ENCODE data around the gene DBI.
A peak's percentile ranks its signal among the peaks of the same experiment; 100 is the strongest.
"Not testable (repeated sequence)": the region's sequence is repeated elsewhere in the genome, so short reads cannot be mapped to it uniquely, and the experiment has no call there.

The DBI gene

DNA sequence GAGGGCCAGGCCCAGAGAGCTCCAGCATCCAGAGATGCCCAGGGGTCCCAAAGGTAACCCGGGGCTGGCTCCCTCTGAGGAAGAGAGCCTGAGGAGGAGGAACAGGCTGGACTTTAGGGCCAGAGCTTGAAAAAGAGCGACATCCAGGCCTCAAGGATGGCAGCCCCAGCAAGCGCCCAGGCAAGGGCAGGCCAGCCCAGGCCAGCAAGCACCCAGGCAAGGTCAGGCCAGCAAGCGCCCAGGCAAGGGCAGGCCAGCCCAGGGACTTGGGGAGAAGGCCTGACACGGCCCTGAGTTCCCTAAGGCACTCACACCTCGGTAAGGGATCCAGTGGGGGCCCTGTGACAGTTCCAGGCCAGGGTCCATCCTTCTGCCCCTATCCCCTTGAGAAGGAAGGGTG, 30.4 kb downstream of the DBI start:
- Mint-ChIP-seq H3K9me3 (no peaks in the 10 kb centered on the region), H3K4me3 (no peak overlapping the region), H3K4me1 (no peaks in the 10 kb centered on the region), H3K27ac (no peak overlapping the region), H3K27me3 (ENCODE audit: low read depth) (peaks cover 13% of the 10 kb centered on the region), H3K36me3 (ENCODE audit: low read depth) (no peaks in the 10 kb centered on the region)
- TF ChIP-seq, protein P1, sequence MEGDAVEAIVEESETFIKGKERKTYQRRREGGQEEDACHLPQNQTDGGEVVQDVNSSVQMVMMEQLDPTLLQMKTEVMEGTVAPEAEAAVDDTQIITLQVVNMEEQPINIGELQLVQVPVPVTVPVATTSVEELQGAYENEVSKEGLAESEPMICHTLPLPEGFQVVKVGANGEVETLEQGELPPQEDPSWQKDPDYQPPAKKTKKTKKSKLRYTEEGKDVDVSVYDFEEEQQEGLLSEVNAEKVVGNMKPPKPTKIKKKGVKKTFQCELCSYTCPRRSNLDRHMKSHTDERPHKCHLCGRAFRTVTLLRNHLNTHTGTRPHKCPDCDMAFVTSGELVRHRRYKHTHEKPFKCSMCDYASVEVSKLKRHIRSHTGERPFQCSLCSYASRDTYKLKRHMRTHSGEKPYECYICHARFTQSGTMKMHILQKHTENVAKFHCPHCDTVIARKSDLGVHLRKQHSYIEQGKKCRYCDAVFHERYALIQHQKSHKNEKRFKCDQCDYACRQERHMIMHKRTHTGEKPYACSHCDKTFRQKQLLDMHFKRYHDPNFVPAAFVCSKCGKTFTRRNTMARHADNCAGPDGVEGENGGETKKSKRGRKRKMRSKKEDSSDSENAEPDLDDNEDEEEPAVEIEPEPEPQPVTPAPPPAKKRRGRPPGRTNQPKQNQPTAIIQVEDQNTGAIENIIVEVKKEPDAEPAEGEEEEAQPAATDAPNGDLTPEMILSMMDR (IDR thresholded peaks at IDR 0.05; ENCODE audit: unreplicated experiment in 3 of 3), result no peak

DNA sequence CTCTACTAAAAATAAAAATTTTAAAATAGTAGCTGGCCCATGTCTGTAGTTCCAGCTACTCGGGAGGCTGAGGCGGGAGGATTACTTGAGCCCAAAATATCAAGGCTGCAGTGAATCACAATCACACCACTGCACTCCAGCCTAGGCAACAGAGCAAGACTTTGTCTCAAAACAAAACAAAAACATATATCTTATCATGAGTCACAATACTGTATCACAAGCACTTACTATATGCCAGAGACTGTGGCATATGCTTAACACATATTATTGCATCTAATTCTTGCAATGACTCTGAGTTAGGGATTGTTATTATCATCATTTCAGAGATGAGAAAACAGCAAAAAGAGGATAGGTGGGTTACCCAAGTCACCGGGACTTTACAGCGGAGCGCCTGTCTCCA, 35.3 kb downstream of the DBI start:
- TF ChIP-seq, protein P1 (IDR thresholded peaks at IDR 0.05; ENCODE audit: unreplicated experiment in 3 of 3), result no peak
- no peak overlapping the region for H3K27ac Mint-ChIP-seq

DNA sequence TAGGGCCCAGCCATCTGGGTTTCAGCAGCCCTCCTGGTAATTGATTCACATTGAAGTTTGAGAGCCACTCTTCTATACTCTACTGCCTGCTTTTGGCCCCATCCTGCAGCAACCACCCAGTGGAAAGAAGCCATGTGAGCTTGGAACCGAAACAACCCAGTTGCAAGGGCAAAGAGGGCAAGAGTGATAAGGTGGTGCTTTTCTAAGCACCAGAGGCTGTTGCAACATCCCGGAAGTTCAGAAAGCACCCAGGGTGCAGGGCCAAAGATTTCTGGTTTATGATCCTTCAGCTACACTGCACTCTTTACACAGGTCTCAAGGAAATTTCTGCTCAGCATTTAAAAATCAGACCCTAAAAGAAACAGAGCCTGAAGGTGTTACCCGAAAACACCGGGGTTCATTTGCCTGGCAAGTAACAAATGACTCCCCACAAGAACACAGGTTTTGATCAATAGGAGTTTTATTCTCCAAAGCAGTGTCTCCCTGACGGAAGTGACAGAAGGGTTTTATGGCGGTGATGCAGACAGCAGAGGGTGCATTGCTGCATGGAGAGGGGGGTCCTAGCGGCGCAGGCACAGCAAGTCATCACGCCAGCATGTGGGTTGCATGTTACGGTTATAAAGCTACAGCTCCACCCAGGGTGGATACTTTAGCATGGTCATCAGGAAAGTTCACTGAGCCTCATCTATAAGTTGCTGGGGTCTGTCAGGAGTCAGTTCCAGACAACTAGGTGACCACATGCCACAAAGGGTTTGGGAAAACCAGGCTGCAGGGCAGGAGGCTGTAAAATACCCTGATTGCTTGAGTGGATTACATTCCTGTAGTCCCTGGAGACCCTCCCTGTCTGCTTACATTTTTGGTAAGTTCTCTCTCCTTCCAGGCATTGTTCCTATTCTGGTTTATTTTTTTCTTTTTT, 36.1 kb downstream of the DBI start:
- H3K9me3 Mint-ChIP-seq, result no peaks in the 10 kb centered on the region
- H3K27ac Mint-ChIP-seq, result no peak overlapping the region
- TF ChIP-seq, protein P1 (IDR thresholded peaks at IDR 0.05; ENCODE audit: unreplicated experiment in 3 of 3), result no peak
- H3K4me3 Mint-ChIP-seq, result no peak overlapping the region
- peaks cover 15% of the 10 kb centered on the region for H3K27me3 Mint-ChIP-seq (ENCODE audit: low read depth)
- H3K4me1 Mint-ChIP-seq, result peaks cover 3% of the 10 kb centered on the region
- no peaks in the 10 kb centered on the region for H3K36me3 Mint-ChIP-seq (ENCODE audit: low read depth)

More for the DNA sequence above, 35.3 kb downstream of the DBI start:
- Mint-ChIP-seq H3K9me3 (no peaks in the 10 kb centered on the region), H3K4me1 (no peaks in the 10 kb centered on the region), H3K4me3 (no peak overlapping the region), H3K36me3 (ENCODE audit: low read depth) (no peaks in the 10 kb centered on the region), H3K27me3 (ENCODE audit: low read depth) (peaks cover 11% of the 10 kb centered on the region)

DNA sequence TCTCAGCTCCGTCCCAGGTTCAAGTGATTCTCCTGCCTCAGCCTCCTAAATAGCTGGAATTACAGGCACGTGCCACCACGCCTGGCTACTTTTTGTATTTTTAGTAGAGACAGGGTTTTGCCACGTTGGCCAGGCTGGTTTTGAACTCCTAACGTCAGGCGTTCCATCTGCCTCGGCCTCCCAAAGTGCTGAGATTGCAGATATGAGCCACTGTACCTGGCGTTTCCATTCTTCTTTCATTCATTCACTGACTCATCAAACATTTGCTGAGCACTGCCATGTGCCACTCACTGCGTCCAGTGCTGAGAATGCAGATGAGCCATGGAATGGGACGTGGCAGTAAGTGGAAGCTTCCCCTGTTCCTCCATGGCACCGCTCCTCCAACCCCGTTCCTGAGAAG, 36.8 kb downstream of the DBI start:
- not testable (repeated sequence) for H3K27ac Mint-ChIP-seq; H3K4me3 Mint-ChIP-seq; H3K9me3 Mint-ChIP-seq; H3K36me3 Mint-ChIP-seq (ENCODE audit: low read depth); H3K4me1 Mint-ChIP-seq
- peaks cover 12% of the 10 kb centered on the region for H3K27me3 Mint-ChIP-seq (ENCODE audit: low read depth)

DNA sequence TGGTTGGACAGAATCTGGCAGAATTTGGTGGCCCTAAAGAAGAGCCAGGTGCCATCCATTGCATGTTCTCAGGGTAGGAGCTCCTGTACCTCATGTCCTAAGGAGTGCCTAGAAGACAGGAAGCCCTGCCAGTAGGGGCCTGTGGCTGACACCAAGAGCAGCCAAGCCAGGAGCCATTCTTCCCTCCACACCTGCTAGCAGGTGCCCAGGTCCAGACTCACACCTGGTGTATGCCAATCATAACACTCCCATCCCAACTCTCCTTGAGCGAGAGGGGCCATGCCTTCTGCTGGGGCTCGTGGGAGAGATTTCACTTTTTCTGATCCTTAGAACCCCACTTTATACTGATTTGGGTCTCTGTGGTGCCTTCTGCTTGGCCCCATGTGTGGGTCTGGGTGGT, 38.4 kb downstream of the DBI start:
- no peaks in the 10 kb centered on the region for H3K9me3 Mint-ChIP-seq
- peaks cover 5% of the 10 kb centered on the region for H3K4me1 Mint-ChIP-seq
- peaks cover 5% of the 10 kb centered on the region for H3K27me3 Mint-ChIP-seq (ENCODE audit: low read depth)
- no peak overlapping the region for H3K27ac Mint-ChIP-seq
- H3K4me3 Mint-ChIP-seq, result no peak overlapping the region
- no peaks in the 10 kb centered on the region for H3K36me3 Mint-ChIP-seq (ENCODE audit: low read depth)
- TF ChIP-seq, protein P1 (IDR thresholded peaks at IDR 0.05; ENCODE audit: unreplicated experiment in 3 of 3), result no peak

DNA sequence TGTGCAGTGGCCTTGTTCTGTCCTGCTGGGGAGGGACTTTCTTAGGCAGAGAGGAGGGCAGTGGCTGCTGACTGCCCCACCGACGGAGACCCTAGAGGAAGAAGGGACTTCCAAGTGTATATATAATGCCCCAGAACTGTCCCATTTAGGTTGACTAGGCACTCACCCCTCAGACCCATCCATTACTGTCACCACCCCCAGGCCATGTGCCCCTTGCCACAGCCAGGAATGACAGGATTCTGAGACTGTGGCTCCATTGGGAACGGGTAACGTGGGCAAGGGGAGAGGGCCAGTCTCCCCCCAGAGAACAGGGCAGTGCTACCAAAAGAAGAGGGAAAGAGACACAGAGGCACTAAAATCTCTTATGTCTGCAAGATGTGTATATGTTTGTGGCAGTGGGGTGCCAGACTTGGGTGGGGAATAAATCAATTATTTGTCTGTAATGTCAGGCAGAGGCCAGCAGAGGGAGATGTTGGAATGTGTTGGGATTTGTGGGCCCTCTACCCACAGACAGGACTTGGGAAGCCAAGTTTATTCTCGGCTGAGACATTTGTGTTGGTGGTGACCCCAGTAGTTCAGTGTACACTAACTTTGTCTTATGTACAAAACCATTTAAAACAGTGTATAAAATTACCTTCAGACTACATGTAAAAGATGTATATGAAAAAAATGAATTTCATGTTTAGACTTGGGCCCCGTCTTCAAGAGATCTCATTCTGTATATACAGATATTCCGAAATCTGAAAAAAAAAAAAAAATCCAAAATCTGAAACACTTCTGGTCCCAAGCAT, 40.8 kb downstream of the DBI start:
- peaks cover 7% of the 10 kb centered on the region for H3K9me3 Mint-ChIP-seq
- TF ChIP-seq, protein P1 (IDR thresholded peaks at IDR 0.05; ENCODE audit: unreplicated experiment in 3 of 3), result peak; percentile 78 to 87 (median 82)

More for the DNA sequence above, 40.8 kb downstream of the DBI start:
- peak overlapping the region in 1 of 3 experiments; percentile 2 for H3K27ac Mint-ChIP-seq
- H3K4me1 Mint-ChIP-seq, result peaks cover 5% of the 10 kb centered on the region
- H3K27me3 Mint-ChIP-seq (ENCODE audit: low read depth), result peaks cover 5% of the 10 kb centered on the region
- H3K36me3 Mint-ChIP-seq (ENCODE audit: low read depth), result no peaks in the 10 kb centered on the region
- H3K4me3 Mint-ChIP-seq, result no peak overlapping the region
